Chondrocyte (in vitro differentiated cells): Measurements from ENCODE around the gene ATP1A1. TPM values are rescaled to one million over a fixed set of nuclear protein-coding genes. Genes with fewer than 3 reads are reported as not detected.
A peak's percentile ranks its signal among the peaks of the same experiment; 100 is the strongest.

Source experiments
- DNase-seq: peaks from one replicate; pipeline ENCODE4 v3.0.0; 2021; ENCODE audit warnings: mixed read lengths, low spot score
- H3K27ac Mint-ChIP-seq: one replicate; pipeline ENCODE4 v1.8.0; 2021; ENCODE audit warnings: mild to moderate bottlenecking, moderate library complexity, mixed read lengths; ENCODE audit not compliant: unreplicated experiment
- H3K27me3 Mint-ChIP-seq: 2 replicates; pipeline ENCODE4 v1.8.0; 2021; ENCODE audit warnings: low read depth, mixed read lengths
- H3K36me3 Mint-ChIP-seq: 2 replicates; pipeline ENCODE4 v1.8.0; 2021; ENCODE audit warnings: low read depth, mixed read lengths
- H3K4me1 Mint-ChIP-seq: 2 replicates; pipeline ENCODE4 v1.8.0; 2021; ENCODE audit warnings: low read depth, mild to moderate bottlenecking, mixed read lengths
- H3K4me3 Mint-ChIP-seq: one replicate; pipeline ENCODE4 v1.8.0; 2021; ENCODE audit warnings: mild to moderate bottlenecking, moderate library complexity, mixed read lengths; ENCODE audit not compliant: unreplicated experiment
- H3K9me3 Mint-ChIP-seq: 2 replicates; pipeline ENCODE4 v1.8.0; 2021; ENCODE audit warnings: low read depth, mixed read lengths
- total RNA-seq: library from RNA; stranded (reverse); gene quantifications from 3 replicates; pipeline ENCODE4 v1.2.1, GENCODE V29; 2021
- TF ChIP-seq, protein P1 (sequence below): fragments of 200-600 bp; sonication (generic); IDR thresholded peaks from 2 replicates; pipeline ENCODE4 v1.5.0; 2021; ENCODE audit warnings: antibody characterized with exemption, mild to moderate bottlenecking, moderate library complexity

ATP1A1 gene
- total RNA-seq, 1 donor from 2014 or later = 188 TPM

DNA sequence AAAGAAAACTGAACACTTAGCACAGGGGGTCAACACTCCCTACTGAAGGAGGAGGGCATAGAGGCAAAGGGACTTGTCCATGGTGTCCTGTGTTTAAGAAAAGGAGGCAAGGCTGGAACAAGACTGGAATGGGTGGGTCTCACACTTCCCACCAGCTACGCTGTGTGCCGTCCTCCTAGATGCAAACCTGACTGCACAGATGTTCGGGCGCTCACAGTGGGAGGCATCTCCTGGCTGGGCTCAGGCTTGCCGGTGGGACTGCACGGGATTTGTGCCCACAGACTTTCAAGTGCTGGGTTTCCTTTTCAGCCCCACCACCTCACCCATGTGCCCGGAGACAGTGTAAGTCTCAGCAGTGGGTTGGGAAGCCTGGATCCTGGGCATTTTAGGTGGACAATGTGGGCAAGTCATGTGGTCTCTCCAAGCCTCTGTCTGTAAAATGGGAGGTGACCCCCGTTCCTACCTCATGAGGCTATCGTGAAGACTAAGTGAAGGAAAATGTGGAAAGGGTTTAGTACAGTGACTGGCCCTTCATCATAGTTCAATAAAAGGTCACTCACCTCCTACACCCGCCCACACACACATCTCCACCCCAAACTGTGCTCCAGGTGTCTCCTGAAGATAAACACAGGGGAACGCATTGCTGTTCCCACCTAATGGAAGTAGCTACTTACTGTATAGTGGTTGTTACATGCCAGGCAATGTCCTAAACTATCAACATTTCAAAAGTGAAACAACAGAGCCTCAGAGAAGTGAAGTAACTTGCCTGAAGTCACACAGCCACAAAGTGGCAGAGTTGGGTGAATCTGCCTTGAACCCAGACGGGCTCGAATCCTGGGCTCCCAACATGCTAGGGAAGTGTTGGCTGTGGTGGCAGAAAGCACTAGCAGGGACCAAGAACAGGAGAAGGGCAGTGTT lies 36.0 kb downstream of the ATP1A1 start:
- Mint-ChIP-seq H3K9me3 (no peaks in the 10 kb centered on the region), H3K36me3 (peaks cover 34% of the 10 kb centered on the region), H3K4me1 (peaks cover 5% of the 10 kb centered on the region), H3K27me3 (no peaks in the 10 kb centered on the region), H3K4me3 (no peak overlapping the region), H3K27ac (no peak overlapping the region)
- TF ChIP-seq, protein P1, sequence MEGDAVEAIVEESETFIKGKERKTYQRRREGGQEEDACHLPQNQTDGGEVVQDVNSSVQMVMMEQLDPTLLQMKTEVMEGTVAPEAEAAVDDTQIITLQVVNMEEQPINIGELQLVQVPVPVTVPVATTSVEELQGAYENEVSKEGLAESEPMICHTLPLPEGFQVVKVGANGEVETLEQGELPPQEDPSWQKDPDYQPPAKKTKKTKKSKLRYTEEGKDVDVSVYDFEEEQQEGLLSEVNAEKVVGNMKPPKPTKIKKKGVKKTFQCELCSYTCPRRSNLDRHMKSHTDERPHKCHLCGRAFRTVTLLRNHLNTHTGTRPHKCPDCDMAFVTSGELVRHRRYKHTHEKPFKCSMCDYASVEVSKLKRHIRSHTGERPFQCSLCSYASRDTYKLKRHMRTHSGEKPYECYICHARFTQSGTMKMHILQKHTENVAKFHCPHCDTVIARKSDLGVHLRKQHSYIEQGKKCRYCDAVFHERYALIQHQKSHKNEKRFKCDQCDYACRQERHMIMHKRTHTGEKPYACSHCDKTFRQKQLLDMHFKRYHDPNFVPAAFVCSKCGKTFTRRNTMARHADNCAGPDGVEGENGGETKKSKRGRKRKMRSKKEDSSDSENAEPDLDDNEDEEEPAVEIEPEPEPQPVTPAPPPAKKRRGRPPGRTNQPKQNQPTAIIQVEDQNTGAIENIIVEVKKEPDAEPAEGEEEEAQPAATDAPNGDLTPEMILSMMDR = no peak
- DNase-seq = no peak

DNA sequence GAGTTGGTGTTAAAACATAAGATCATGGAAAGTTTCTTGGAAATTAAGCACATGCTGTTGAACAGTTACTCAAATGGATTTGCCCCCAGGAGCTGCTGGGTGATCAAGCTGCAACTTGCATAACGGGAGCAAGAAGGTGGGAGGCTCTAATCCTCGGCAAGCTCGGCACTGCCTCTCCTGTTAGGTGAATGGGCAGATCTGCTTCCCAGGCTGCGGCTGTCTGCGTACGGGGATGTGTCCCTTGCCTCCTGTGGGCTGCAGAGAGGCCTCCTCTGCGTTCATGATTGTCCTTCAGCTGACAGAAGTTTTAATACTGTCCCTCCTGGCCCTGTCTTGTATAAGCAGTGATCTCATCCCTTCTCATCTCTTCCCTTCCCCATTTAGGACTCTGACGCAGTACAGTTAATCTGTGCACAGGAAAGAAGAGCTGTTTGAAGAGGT lies 36.7 kb downstream of the ATP1A1 start:
- no peak overlapping the region for H3K4me3 Mint-ChIP-seq
- peaks cover 5% of the 10 kb centered on the region for H3K4me1 Mint-ChIP-seq
- peaks cover 28% of the 10 kb centered on the region for H3K36me3 Mint-ChIP-seq
- no peak overlapping the region for H3K27ac Mint-ChIP-seq
- no peaks in the 10 kb centered on the region for H3K9me3 Mint-ChIP-seq
- no peak for DNase-seq
- TF ChIP-seq, protein P1 = no peak
- H3K27me3 Mint-ChIP-seq = no peaks in the 10 kb centered on the region

DNA sequence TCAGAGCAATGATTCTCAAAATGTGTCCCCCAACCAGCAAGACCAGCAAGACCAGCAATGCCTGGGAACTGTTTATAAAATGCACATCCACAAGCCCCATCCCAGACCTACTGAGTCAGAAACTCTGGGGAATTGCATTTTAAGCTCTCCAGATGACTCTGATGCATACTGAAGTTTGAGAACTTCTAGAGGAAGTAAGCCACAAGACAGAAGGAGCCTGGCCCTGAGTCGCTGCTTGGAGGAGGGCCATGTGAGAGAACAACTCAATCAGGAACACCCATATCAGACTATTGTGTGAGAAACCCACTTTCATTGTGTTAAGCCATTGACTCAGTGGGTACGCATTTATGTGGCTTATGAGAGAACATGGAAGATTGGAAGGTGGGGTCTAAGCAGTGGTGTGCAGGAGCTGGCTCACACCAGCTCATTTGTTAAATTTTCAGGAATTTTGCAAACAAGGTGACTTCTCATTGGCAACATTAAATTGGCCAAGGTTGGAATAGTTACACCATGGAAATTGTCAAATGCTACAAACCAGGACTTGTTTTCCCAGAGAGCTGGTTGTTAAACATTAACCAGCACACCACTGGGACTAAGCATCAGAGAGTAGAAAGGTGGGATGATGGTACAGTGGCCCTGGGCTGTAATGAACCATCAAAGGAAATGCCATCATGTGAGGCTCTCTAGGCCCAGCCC lies 38.9 kb downstream of the ATP1A1 start:
- TF ChIP-seq, protein P1 = no peak
- peaks cover 12% of the 10 kb centered on the region for H3K4me1 Mint-ChIP-seq
- H3K36me3 Mint-ChIP-seq = peaks cover 9% of the 10 kb centered on the region
- no peak overlapping the region for H3K4me3 Mint-ChIP-seq
- no peak for DNase-seq
- H3K9me3 Mint-ChIP-seq = no peaks in the 10 kb centered on the region
- no peaks in the 10 kb centered on the region for H3K27me3 Mint-ChIP-seq
- H3K27ac Mint-ChIP-seq = peak overlapping the region; percentile 34

DNA sequence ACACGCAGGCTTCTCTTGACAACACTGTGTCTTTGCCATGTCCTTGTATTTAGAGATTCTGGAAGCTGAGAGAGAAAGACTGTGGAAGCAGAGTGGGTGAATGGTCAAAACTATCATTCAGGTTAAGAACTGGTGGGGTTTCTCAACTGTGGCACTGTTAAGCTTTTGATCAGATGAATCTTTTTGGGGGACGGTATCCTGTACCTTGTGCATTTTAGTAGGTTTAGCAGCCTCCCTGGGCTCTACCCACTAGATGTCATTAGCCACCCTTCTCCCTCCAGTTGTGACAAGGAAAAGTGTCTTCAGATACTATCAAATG lies 39.4 kb downstream of the ATP1A1 start:
- Mint-ChIP-seq H3K4me3 (no peak overlapping the region), H3K27ac (no peak overlapping the region), H3K4me1 (peaks cover 14% of the 10 kb centered on the region), H3K9me3 (no peaks in the 10 kb centered on the region), H3K27me3 (no peaks in the 10 kb centered on the region), H3K36me3 (peaks cover 8% of the 10 kb centered on the region)
- no peak for DNase-seq
- TF ChIP-seq, protein P1 = no peak

DNA sequence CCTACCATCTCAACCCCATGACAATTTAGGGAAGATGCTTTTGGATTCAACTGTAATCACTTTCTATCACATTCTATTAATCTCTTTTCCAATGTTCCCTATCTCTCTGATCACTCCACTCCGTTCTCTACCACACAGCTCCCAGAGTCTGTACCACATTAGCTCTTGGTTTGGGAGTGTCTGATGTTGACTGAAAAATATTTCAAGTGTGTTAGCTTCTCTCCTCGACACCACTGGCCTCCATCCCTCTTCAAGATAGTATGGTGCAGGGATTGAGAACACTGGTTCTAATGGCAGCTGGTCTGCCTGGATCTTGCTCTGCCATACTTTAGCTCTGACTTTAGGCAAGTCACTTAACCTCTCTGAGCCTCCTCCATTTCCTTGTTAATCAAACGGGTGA lies 39.9 kb downstream of the ATP1A1 start:
- H3K4me1 Mint-ChIP-seq = peaks cover 19% of the 10 kb centered on the region
- DNase-seq = no peak
- H3K36me3 Mint-ChIP-seq = peaks cover 4% of the 10 kb centered on the region
- H3K27ac Mint-ChIP-seq = no peak overlapping the region
- no peaks in the 10 kb centered on the region for H3K27me3 Mint-ChIP-seq
- no peaks in the 10 kb centered on the region for H3K9me3 Mint-ChIP-seq
- no peak overlapping the region for H3K4me3 Mint-ChIP-seq
- TF ChIP-seq, protein P1 = no peak
